Tibial nerve (tissue), 4 donors: Measurements from ENCODE around the gene PCDHGA8. TPM values are rescaled to one million over a fixed set of nuclear protein-coding genes. Genes with fewer than 3 reads are reported as not detected.
A peak's percentile ranks its signal among the peaks of the same experiment; 100 is the strongest.
"Not testable (repeated sequence)": the region's sequence is repeated elsewhere in the genome, so short reads cannot be mapped to it uniquely, and the experiment has no call there.

Source experiments
- DNase-seq, 2 donors: peaks; one replicate each; pipeline ENCODE4 v3.0.0-alpha.2; 2019; ENCODE audit warnings: low spot score in 2 of 2
- H3K27ac ChIP-seq, 4 donors: fragments of 200-600 bp; sonication (generic) in 3 of 4; one replicate each; pipeline ENCODE4 v1.5.1; 2017 to 2019; ENCODE audit warnings: mild to moderate bottlenecking in 1 of 4
- H3K27me3 ChIP-seq, 2 donors: fragments of 200-600 bp; sonication (generic) in 1 of 2; one replicate each; pipeline versions ENCODE4 v1.5.1 to v1.6.0; 2017 to 2019
- H3K36me3 ChIP-seq, 3 donors: fragments of 200-600 bp; sonication (generic); one replicate each; pipeline ENCODE4 v1.5.1; 2018 to 2019
- H3K4me1 ChIP-seq, 4 donors: fragments of 200-600 bp; sonication (generic) in 3 of 4; one replicate each; pipeline ENCODE4 v1.5.1; 2017 to 2019
- H3K4me3 ChIP-seq, 4 donors: fragments of 200-600 bp; sonication (generic) in 3 of 4; one replicate each; pipeline ENCODE4 v1.5.1; 2017 to 2019; ENCODE audit warnings: mild to moderate bottlenecking in 1 of 4, moderate library complexity in 1 of 4
- H3K9me3 ChIP-seq, 4 donors: fragments of 200-600 bp; sonication (generic) in 3 of 4; one replicate each; pipeline ENCODE4 v1.5.1; 2017 to 2019
- EP300 ChIP-seq, 2 donors: sonication (generic); formaldehyde crosslinking; IDR thresholded peaks; one replicate each; pipeline ENCODE4 v1.6.1; 2017; ENCODE audit warnings: antibody characterized with exemption in 2 of 2, mild to moderate bottlenecking in 1 of 2
- POLR2A ChIP-seq, 2 donors: fragments of 450-650 bp; IDR thresholded peaks; one replicate each; pipeline ENCODE4 v1.6.1; 2017; ENCODE audit warnings: antibody characterized with exemption in 2 of 2, mild to moderate bottlenecking in 2 of 2, moderate library complexity in 2 of 2
- WGBS, 2 donors: methylation state at CpG; one replicate each; pipeline ENCODE4 v1.1.5; 2018; 5-methylcytosine and 5-hydroxymethylcytosine counted together
- total RNA-seq, 4 donors: library from RNA; depleted of rRNA; stranded (reverse); fragments of >200 nt; gene quantifications; one replicate each; pipeline ENCODE4 v1.1.0, GENCODE V29; 2016
- TF ChIP-seq, protein P1 (sequence below), 5 experiments: fragments of 200-600 bp in 3 of 5; fragments of 450-650 bp in 2 of 5; sonication (generic) in 3 of 5; IDR thresholded peaks; one replicate each; pipeline ENCODE4 v1.5.1; 2016 to 2019; ENCODE audit warnings: antibody characterized with exemption in 5 of 5, mild to moderate bottlenecking in 3 of 5, moderate library complexity in 2 of 5

PCDHGA8 gene
- total RNA-seq, 4 donors from 2014 or later: 5.5 to 9.3 (median 6.6) TPM

DNA sequence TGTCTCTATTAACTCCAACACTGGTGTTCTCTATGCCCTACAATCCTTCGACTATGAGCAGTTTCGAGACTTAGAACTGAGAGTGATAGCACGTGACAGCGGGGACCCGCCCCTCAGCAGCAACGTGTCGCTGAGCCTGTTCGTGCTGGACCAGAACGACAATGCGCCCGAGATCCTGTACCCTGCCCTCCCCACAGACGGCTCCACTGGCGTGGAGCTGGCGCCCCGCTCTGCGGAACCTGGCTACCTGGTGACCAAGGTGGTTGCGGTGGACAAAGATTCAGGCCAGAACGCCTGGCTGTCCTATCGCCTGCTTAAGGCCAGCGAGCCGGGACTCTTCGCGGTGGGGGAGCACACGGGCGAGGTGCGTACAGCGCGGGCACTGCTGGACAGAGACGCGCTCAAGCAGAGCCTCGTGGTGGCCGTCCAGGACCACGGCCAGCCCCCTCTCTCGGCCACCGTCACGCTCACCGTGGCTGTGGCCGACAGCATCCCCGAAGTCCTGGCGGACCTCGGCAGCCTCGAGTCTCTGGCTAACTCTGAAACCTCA is 30.4 kb downstream of the PCDHGA8 start:
- H3K27ac ChIP-seq: no peak overlapping the region
- no peak for DNase-seq
- H3K4me1 ChIP-seq: peaks cover 0 to 15% (median 0%) of the 10 kb centered on the region in 4 donors
- H3K27me3 ChIP-seq: no peaks in the 10 kb centered on the region
- 26 to 39% methylated on average over 24 to 28 of the region's 42 CpGs for WGBS, 2 donors
- TF ChIP-seq POLR2A (IDR thresholded peaks at IDR 0.05) (no peak), EP300 (IDR thresholded peaks at IDR 0.05) (no peak)
- TF ChIP-seq, protein P1, sequence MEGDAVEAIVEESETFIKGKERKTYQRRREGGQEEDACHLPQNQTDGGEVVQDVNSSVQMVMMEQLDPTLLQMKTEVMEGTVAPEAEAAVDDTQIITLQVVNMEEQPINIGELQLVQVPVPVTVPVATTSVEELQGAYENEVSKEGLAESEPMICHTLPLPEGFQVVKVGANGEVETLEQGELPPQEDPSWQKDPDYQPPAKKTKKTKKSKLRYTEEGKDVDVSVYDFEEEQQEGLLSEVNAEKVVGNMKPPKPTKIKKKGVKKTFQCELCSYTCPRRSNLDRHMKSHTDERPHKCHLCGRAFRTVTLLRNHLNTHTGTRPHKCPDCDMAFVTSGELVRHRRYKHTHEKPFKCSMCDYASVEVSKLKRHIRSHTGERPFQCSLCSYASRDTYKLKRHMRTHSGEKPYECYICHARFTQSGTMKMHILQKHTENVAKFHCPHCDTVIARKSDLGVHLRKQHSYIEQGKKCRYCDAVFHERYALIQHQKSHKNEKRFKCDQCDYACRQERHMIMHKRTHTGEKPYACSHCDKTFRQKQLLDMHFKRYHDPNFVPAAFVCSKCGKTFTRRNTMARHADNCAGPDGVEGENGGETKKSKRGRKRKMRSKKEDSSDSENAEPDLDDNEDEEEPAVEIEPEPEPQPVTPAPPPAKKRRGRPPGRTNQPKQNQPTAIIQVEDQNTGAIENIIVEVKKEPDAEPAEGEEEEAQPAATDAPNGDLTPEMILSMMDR (IDR thresholded peaks at IDR 0.05): no peak
- H3K4me3 ChIP-seq: no peak overlapping the region
- H3K9me3 ChIP-seq: peaks cover 6 to 100% (median 59%) of the 10 kb centered on the region in 4 donors
- H3K36me3 ChIP-seq: peaks cover 0 to 50% (median 0%) of the 10 kb centered on the region in 3 donors

DNA sequence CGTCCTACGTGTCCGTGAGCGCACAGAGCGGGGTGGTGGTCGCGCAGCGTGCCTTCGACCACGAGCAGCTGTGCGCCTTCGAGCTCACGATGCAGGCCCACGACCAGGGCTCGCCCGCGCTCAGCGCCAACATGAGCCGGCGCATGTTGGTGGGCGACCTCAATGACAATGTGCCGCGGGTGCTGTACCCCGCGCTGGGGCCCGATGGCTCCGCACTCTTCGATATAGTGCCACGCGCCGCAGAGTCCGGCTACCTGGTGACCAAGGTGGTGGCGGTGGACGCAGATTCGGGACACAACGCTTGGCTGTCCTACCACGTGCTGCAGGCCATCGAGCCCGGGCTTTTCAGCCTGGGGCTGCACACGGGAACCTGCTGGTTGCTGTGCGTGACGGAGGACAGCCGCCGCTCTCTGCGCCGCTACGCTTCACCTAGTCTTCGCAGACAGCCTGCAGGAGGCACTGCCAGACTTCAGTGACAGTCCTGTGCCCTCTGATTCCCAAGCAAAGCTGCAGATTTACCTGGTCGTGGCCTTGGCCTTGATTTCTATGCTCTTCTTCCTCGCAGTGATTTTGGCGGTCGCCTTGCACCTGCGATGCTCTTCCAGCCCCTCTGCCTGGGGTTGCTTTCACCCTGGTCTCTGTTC is 35.5 kb downstream of the PCDHGA8 start:
- H3K36me3 ChIP-seq: peaks cover 0 to 28% (median 0%) of the 10 kb centered on the region in 3 donors
- H3K4me1 ChIP-seq: no peaks in the 10 kb centered on the region
- DNase-seq: no peak
- 44 to 47% methylated on average over 38 to 52 of the region's 53 CpGs for WGBS, 2 donors
- peaks cover 6 to 100% (median 59%) of the 10 kb centered on the region in 4 donors for H3K9me3 ChIP-seq
- TF ChIP-seq EP300 (IDR thresholded peaks at IDR 0.05): no peak
- TF ChIP-seq, protein P1 (IDR thresholded peaks at IDR 0.05): no peak
- TF ChIP-seq POLR2A (IDR thresholded peaks at IDR 0.05): no peak
- H3K27ac ChIP-seq: no peak overlapping the region
- no peaks in the 10 kb centered on the region for H3K27me3 ChIP-seq
- H3K4me3 ChIP-seq: no peak overlapping the region

DNA sequence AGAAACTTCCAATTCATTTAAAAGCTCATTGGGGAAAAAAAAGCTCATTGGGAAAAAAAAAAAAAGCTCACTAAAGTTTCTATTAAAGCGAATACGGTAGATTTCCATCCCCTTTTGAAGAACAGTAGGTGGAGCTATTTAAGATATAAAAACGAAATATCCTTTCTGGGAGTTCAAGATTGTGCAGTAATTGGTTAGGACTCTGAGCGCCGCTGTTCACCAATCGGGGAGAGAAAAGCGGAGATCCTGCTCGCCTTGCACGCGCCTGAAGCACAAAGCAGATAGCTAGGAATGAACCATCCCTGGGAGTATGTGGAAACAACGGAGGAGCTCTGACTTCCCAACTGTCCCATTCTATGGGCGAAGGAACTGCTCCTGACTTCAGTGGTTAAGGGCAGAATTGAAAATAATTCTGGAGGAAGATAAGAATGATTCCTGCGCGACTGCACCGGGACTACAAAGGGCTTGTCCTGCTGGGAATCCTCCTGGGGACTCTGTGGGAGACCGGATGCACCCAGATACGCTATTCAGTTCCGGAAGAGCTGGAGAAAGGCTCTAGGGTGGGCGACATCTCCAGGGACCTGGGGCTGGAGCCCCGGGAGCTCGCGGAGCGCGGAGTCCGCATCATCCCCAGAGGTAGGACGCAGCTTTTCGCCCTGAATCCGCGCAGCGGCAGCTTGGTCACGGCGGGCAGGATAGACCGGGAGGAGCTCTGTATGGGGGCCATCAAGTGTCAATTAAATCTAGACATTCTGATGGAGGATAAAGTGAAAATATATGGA is 38.1 kb downstream of the PCDHGA8 start, which contains the start of gene PCDHGA12:
PCDHGA12 (plus strand) TSS at position 176 of the 782 bp plus-strand sequence; CDS start at position 429, 253 bp downstream.
- no peak within 1 kb of the TSS for H3K27ac ChIP-seq
- WGBS, 2 donors: 15 to 23% methylated on average over 33 of the region's 33 CpGs

GRCh38 chr5:141431286-141431685 is 38.9 kb downstream of the PCDHGA8 start:
- Histone ChIP-seq H3K4me1 (no peaks in the 10 kb centered on the region), H3K36me3 (peaks cover 0 to 17% (median 0%) of the 10 kb centered on the region in 3 donors), H3K9me3 (peaks cover 6 to 100% (median 51%) of the 10 kb centered on the region in 4 donors), H3K27me3 (no peaks in the 10 kb centered on the region), H3K4me3 (peak overlapping the region in 2 of 4 donors; percentile 15 to 41), H3K27ac (no peak overlapping the region)
- WGBS, 2 donors: 14 to 17% methylated on average over 19 to 37 of the region's 37 CpGs
- TF ChIP-seq, protein P1 (IDR thresholded peaks at IDR 0.05): no peak
- TF ChIP-seq POLR2A (IDR thresholded peaks at IDR 0.05) (no peak), EP300 (IDR thresholded peaks at IDR 0.05) (no peak)
- DNase-seq: no peak

More for the DNA sequence above, 38.1 kb downstream of the PCDHGA8 start, which contains the start of gene PCDHGA12:
- TF ChIP-seq, protein P1 (IDR thresholded peaks at IDR 0.05): peak in 1 of 5 experiments; percentile 15
- TF ChIP-seq EP300 (IDR thresholded peaks at IDR 0.05): no peak
- peak in 1 of 2 donors; percentile 38 for DNase-seq
- H3K4me1 ChIP-seq: no peaks in the 10 kb centered on the region
- H3K36me3 ChIP-seq: peaks cover 0 to 23% (median 0%) of the 10 kb centered on the region in 3 donors
- H3K27me3 ChIP-seq: no peaks in the 10 kb centered on the region
- peak within 1 kb of the TSS in 2 of 4 donors; percentile 15 to 41 for H3K4me3 ChIP-seq
- H3K9me3 ChIP-seq: peaks cover 6 to 100% (median 54%) of the 10 kb centered on the region in 4 donors

GRCh38 chr5:141432308-141432707 is 39.9 kb downstream of the PCDHGA8 start:
- not testable (repeated sequence) for H3K27me3 ChIP-seq, H3K4me3 ChIP-seq, H3K4me1 ChIP-seq, DNase-seq, H3K27ac ChIP-seq
- WGBS, 2 donors: 42 to 48% methylated on average over 12 to 22 of the region's 38 CpGs
- Histone ChIP-seq H3K36me3 (peaks cover 0 to 12% (median 0%) of the 10 kb centered on the region in 3 donors), H3K9me3 (peaks cover 3 to 100% (median 50%) of the 10 kb centered on the region in 4 donors)

- not testable (repeated sequence) for H3K4me3 ChIP-seq, H3K27me3 ChIP-seq, H3K27ac ChIP-seq, H3K4me1 ChIP-seq, DNase-seq
- Histone ChIP-seq H3K9me3 (peaks cover 0 to 100% (median 50%) of the 10 kb centered on the region in 4 donors), H3K36me3 (peaks cover 0 to 12% (median 0%) of the 10 kb centered on the region in 3 donors)
- 26 to 35% methylated on average over 19 to 29 of the region's 29 CpGs for WGBS, 2 donors
Observed at GRCh38 chr5:141432726-141433125, 40.3 kb downstream of the PCDHGA8 start.
